HG03469 (cell line): ENCODE results near the gene SPATA6.

Experiments used
- ATAC-seq: cut with Tn5 transposase; IDR thresholded peaks from one replicate; pipeline ENCODE4 v1.9.1; 2021; ENCODE audit warnings: mild to moderate bottlenecking, moderate library complexity, moderate number of reproducible peaks; ENCODE audit not compliant: unreplicated experiment

The SPATA6 gene

DNA sequence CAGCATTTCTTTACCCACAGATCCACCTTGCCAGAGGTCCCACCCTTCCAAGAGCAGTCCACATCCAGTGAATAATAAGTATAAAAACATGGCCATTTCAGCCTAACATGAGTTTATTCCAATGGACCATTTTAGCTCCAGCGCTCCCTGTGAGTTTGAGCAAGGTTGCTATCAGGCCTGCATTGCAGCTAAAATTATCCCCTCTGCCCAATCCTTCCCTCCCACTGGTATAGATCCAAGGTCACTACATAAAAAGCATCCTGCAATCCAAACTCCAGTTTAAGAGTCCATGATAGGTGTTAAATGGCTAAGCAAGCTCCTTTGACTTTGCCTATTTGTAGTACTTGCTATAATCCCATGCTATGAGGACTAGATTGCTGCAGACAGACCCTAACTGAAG, 213.9 kb downstream of the SPATA6 start:
- no peak for ATAC-seq

DNA sequence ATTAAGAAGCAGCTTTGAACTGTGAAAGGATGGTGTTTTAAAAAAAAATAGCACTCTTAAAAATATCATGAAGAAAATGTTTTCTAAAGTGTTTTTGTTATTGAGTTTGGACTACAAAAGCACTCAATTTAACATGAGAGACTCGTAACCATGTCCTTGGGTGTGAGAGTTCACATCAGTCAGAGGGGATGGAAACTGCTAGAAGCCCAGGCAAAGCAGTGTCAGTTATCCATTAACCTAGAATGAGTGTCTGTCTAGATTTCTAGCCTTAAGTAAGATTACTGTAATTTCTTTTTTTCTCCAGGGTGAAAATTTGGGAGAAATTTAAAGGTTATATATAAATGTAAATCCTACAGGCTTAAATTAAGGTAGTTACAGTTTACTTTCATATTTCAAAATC, 217.8 kb downstream of the SPATA6 start:
- no peak for ATAC-seq

DNA sequence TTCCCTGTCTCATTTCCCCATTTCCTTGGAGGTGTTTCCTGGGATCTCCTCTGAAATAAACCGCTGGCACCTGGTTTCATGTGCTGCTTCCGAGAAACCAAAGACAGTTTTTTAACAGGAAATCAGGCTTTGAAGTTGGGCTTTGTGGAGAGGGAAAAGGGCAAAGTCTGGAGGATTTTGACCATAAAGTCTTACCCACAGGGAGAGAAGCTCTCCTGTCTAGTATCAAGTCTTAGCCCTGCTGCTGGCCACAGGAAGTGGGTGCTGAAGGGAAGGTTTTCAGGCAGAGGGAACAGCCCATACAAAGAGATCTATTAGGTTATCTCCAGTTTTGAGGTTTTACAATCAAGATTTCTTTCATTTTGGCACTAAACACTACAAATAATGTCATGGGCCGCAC, 220.2 kb downstream of the SPATA6 start:
- no peak for ATAC-seq

DNA sequence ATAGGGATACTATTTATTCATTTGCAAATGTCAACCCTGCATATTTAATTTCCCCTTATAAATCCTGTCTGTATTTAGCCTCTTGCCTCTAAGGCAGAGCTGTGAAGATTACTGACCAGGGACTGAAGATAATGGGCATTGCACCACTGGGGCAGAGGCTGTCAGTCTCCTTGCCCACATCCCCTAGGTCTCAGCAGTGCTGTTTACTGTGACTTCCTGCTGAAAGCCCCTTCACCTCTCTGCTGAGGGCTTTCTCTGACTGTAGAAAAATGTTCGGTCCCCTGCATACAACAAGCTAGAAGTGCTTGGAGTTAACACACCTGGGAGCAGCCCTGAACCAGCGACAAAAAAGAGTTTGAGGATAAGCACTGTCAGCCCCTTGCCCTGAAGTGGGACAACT, 220.7 kb downstream of the SPATA6 start:
- ATAC-seq, result no peak

DNA sequence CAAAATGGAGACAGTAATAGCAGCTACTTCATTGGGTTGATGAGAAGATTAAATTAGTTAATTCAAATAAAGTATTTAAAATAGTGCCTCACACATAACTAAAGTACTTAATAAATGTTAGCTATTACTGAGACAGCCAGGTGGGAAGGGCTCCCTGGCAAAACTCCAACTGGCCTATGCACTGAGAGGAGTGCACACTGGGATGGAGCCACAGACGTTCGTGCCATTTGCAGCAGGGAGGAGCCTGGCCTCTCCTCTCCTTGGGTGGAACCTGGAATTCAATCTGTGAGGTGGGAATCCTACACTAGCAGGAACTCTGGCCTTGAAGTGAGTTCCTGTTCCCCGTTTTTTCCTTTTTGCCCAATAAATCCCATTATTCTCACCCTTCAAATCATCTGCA, 221.4 kb downstream of the SPATA6 start:
- ATAC-seq, result no peak

DNA sequence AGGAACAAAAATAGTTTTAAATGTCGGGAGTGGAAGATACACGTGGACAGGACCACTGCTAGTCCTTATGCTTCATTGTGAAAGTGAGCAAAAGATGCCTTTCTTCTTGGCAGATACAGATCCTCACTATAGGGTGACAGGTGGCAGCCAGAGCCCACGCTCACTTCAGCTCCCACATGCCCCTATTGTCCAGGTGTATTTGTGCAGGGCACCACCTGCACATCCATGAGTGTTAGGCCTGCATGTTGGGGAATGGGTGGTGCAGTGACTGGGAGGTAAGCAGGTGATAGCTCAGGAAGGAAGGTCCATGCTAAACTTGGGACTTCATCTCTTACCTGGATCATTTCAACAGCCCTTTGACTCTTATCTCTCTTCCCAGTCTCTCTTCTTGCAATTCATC, 222.1 kb downstream of the SPATA6 start:
- ATAC-seq, result no peak

DNA sequence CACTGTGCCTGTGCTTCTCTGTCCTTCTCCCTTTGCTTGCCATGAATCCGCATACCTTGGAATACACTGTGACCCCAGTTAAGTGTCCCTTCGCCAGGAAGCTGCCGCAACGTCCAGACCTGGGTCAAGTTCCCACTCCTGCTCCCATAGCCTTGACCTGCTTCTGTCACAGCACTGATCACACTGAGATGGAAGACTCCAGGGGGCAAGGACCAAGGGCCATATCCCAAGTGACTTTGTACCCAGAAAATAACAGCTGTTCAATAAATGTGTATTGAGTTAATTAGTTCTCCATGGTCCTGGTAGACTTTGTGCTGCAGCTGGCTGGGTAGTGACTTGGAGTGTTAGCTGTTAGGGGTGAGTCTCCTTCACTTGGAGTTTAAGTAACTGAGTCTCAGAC, 223.6 kb downstream of the SPATA6 start:
- ATAC-seq, result no peak

DNA sequence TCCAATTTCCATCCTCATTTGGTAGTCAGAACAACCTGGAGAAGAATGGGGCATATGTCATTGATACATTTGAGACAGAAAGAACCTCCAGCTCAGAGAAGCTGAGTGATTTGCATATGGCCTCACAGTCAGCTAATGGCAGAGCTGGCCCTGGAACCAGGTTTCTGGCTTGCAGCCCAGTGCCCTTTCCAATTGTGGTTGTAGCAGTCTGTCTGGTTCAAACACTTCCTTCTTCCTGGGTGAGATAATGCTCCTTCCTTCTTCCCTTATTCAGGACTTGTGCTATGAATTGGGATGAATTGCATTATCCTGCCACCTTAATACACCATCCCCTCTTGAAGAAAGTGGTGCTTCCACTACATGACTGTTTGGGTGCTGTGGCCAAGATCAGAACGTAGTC, 225.3 kb downstream of the SPATA6 start:
- ATAC-seq, result no peak
